Testis (tissue), 3 donors: ENCODE results near the gene CISD1. TPM values are rescaled to one million over a fixed set of nuclear protein-coding genes. Genes with fewer than 3 reads are reported as not detected.

Experiments
- DNase-seq: peaks from one replicate; pipeline ENCODE4 v3.0.0-alpha.2; 2019
- H3K27ac ChIP-seq, 2 donors: fragments of 200-600 bp; sonication (generic); one replicate each; pipeline ENCODE4 v1.5.1; 2019
- H3K27me3 ChIP-seq: fragments of 200-600 bp; sonication (generic); one replicate; pipeline ENCODE4 v1.5.1; 2019
- H3K36me3 ChIP-seq: fragments of 200-600 bp; sonication (generic); one replicate; pipeline ENCODE4 v1.5.1; 2017; ENCODE audit warnings: low read depth; ENCODE audit errors: missing control alignments
- H3K4me1 ChIP-seq: fragments of 200-600 bp; sonication (generic); one replicate; pipeline ENCODE4 v1.5.1; 2019
- H3K4me3 ChIP-seq, 2 donors: fragments of 200-600 bp; sonication (generic); one replicate each; pipeline ENCODE4 v1.5.1; 2017 to 2019
- H3K9me3 ChIP-seq: fragments of 200-600 bp; sonication (generic); one replicate; pipeline ENCODE4 v1.5.1; 2017
- CTCF ChIP-seq, 3 experiments: fragments of 450-650 bp in 2 of 3; fragments of 200-600 bp in 1 of 3; sonication (generic) in 1 of 3; IDR thresholded peaks; one replicate each; pipeline ENCODE4 v1.5.1; 2016 to 2019; ENCODE audit warnings: antibody characterized with exemption in 3 of 3, mild to moderate bottlenecking in 2 of 3, moderate library complexity in 1 of 3
- POLR2A ChIP-seq: fragments of 450-650 bp; IDR thresholded peaks from one replicate; pipeline ENCODE4 v1.6.1; 2017; ENCODE audit warnings: antibody characterized with exemption, mild to moderate bottlenecking, moderate library complexity
- WGBS, 2 donors: methylation state at CpG; one replicate each; pipeline ENCODE4 v1.1.5; 2018; 5-methylcytosine and 5-hydroxymethylcytosine counted together
- intact Hi-C: fragments of 100-400 bp; cut with DNase I; formaldehyde crosslinking; loops from one replicate; pipeline ENCODE4 v1.15.1; 2023; ENCODE audit warnings: low total_unique reads
- polyA plus RNA-seq: library from polyadenylated mRNA; stranded (reverse); fragments of 350-450 nt; fragmentation: Illumina TruSeq; extraction: RNeasy Lipid Tissue Mini Kit (QIAGEN cat#74804); gene quantifications from one replicate; pipeline ENCODE4 v1.2.3, GENCODE V29; 2014; ENCODE audit warnings: low read depth, low replicate concordance; ENCODE audit not compliant: insufficient read depth
- total RNA-seq, 2 donors: library from RNA; depleted of rRNA; stranded (reverse); fragments of >200 nt; gene quantifications; one replicate each; pipeline ENCODE4 v1.2.3, GENCODE V29; 2016

The CISD1 gene
- total and polyA plus RNA-seq, 3 donors from 2014 or later: 20.3 to 71.2 (median 20.7) TPM

GRCh38 chr10:58293989-58294388 lies 25.0 kb downstream of the CISD1 start:
- WGBS, 2 donors: 79 to 82% methylated on average over 5 of the region's 5 CpGs
- Histone ChIP-seq H3K36me3 (no peaks in the 10 kb centered on the region), H3K27ac (no peak overlapping the region), H3K4me1 (no peaks in the 10 kb centered on the region), H3K9me3 (no peaks in the 10 kb centered on the region), H3K27me3 (no peaks in the 10 kb centered on the region), H3K4me3 (no peak overlapping the region)
- no peak for DNase-seq
- TF ChIP-seq POLR2A (no peak), CTCF (IDR thresholded peaks at IDR 0.05) (no peak)
- intact Hi-C loops: loop anchor here (5.0 kb wide), 1 partner anchor 112 kb away; no protein-coding TSS in a partner anchor

- Histone ChIP-seq H3K9me3 (no peaks in the 10 kb centered on the region), H3K36me3 (no peaks in the 10 kb centered on the region), H3K4me3 (no peak overlapping the region), H3K27ac (no peak overlapping the region), H3K27me3 (no peaks in the 10 kb centered on the region), H3K4me1 (no peaks in the 10 kb centered on the region)
- intact Hi-C loops: no loop called here
- DNase-seq: peak; percentile 70
- TF ChIP-seq CTCF (IDR thresholded peaks at IDR 0.05) (peak; percentile 43 to 75 (median 62)), POLR2A (no peak)
- WGBS, 2 donors: 9 to 20% methylated on average over 4 of the region's 4 CpGs
Observed at GRCh38 chr10:58299580-58299979, 30.6 kb downstream of the CISD1 start.

GRCh38 chr10:58300676-58301075 lies 31.7 kb downstream of the CISD1 start:
- H3K4me3 ChIP-seq: no peak overlapping the region
- TF ChIP-seq CTCF (IDR thresholded peaks at IDR 0.05): no peak
- TF ChIP-seq POLR2A: no peak
- no peak for DNase-seq
- H3K27me3 ChIP-seq: no peaks in the 10 kb centered on the region
- H3K4me1 ChIP-seq: no peaks in the 10 kb centered on the region
- no peaks in the 10 kb centered on the region for H3K36me3 ChIP-seq
- H3K27ac ChIP-seq: no peak overlapping the region
- no peaks in the 10 kb centered on the region for H3K9me3 ChIP-seq
- intact Hi-C loops: no loop called here

GRCh38 chr10:58302254-58302653 lies 33.3 kb downstream of the CISD1 start:
- TF ChIP-seq CTCF (IDR thresholded peaks at IDR 0.05) (no peak), POLR2A (no peak)
- 53 to 62% methylated on average over 2 of the region's 2 CpGs for WGBS, 2 donors
- DNase-seq: no peak

GRCh38 chr10:58304099-58304633 lies 35.2 kb downstream of the CISD1 start:
- H3K9me3 ChIP-seq: no peaks in the 10 kb centered on the region
- DNase-seq: no peak
- H3K27ac ChIP-seq: no peak overlapping the region
- WGBS, 2 donors: 90% methylated on average over 3 of the region's 3 CpGs
- no peaks in the 10 kb centered on the region for H3K36me3 ChIP-seq
- H3K4me3 ChIP-seq: no peak overlapping the region
- TF ChIP-seq POLR2A (no peak), CTCF (IDR thresholded peaks at IDR 0.05) (no peak)
- H3K27me3 ChIP-seq: no peaks in the 10 kb centered on the region
- H3K4me1 ChIP-seq: no peaks in the 10 kb centered on the region
- intact Hi-C loops: no loop called here

More at GRCh38 chr10:58302254-58302653, 33.3 kb downstream of the CISD1 start:
- intact Hi-C loops: no loop called here
- Histone ChIP-seq H3K9me3 (no peaks in the 10 kb centered on the region), H3K4me3 (no peak overlapping the region), H3K36me3 (no peaks in the 10 kb centered on the region), H3K27ac (no peak overlapping the region), H3K27me3 (no peaks in the 10 kb centered on the region), H3K4me1 (no peaks in the 10 kb centered on the region)
